ENCODE results near the gene MAP2K6. TPM values are rescaled to one million over a fixed set of nuclear protein-coding genes. Genes with fewer than 3 reads are reported as not detected.

The MAP2K6 gene
- polyA plus RNA-seq, 3 donors: 19.6 to 24.9 (median 21.7) TPM

DNA sequence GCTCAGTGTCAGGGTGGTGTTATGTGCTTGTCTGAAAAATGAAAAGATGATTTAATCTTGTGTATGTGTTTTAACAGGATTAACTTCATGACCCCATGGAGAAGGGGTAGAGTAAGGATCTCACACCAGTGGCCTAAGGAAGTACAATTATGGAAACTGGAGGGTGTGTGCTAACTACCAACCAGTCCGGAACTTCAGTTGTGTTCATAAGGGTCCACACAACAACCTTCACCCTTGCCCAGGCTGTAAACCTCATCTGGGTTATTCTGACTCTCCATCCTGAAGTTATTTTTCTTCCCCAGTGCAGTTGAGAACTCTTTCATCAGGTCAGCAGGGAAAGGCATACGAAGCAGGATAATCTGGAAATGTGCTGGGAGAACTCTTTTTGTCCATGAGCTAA is 158.9 kb downstream of the MAP2K6 start:
- no peak for DNase-seq

DNA sequence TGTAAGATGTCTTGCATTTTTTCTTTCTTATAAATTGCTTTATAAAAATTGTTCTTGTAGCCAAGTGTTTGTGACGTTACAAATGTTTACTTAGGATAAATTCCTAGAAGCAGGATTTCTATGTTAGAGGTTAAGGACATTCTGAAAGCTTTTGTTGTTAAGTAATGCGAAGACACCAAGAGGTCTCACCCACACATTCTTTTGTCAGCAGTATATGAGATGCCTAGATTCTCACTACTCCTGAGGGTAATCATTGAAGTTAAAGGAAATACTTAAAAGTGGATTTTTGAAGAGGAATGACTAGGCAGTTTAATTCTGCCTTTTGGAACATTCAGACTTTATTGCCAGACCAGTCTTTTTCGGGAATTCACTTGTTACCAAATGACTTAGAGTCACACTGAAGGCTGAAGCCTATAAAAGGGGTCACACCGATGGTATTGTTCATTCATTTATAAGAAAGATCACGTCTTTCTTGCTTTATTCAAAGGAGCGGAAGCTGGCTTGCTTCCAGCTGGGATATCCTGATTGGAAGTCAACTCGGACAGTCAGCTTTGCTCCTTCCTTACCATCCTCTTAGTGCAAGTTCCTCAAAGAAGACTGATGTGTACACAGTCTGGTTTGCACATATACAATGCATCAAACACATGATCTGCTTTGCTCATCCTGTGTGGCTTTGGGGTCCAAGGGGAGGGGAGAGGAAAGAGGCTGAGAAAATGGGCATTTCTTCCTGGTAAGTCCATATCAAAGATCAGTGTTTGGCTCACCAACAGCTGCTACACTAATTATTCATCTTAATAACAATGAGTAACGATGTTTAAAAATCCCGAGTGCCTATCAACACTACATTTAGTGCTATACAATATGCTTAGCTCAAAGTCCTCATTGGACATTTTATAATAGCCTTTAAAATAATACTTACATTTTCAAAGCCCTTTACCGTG is 160.0 kb downstream of the MAP2K6 start:
- DNase-seq: no peak

DNA sequence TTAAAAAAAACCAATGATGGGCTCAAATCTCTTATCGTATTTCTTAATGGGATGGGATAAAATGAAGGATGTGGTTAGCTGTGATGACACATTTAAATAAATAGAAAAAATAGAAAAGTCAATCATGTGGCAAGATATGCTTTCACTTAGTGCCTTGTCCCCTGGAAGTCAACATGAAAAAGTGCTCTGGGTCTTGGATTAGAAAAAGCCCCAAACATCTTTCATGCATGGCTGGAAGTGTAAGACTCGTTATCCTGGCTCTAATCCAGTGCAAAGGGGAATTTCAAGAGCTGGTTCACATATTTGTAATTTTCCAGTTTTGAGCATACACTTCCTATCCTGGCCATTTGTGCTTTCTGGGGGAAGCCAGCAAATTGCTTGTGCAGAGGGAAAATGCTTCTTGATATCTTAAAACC is 160.9 kb downstream of the MAP2K6 start:
- peak; percentile 47 for DNase-seq

DNA sequence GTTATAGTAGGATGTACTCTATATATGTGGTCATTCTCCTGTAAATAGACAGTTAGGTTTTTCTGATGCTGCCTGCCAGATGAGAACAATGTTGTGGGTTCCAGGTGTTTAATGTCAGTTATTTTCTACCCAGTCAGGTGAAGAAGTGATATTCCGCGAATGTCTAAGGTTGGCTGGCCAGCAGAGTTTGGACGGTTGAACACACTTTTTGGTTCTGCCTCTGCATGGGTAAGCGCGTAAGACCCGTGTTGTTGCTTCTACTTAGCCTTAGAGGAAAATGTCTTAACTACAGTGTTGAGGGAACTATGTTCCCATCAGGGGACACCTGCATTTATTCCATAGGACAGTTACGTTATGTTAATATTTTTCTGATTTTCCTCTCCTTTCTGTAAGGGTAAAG is 162.6 kb downstream of the MAP2K6 start:
- DNase-seq: no peak

DNA sequence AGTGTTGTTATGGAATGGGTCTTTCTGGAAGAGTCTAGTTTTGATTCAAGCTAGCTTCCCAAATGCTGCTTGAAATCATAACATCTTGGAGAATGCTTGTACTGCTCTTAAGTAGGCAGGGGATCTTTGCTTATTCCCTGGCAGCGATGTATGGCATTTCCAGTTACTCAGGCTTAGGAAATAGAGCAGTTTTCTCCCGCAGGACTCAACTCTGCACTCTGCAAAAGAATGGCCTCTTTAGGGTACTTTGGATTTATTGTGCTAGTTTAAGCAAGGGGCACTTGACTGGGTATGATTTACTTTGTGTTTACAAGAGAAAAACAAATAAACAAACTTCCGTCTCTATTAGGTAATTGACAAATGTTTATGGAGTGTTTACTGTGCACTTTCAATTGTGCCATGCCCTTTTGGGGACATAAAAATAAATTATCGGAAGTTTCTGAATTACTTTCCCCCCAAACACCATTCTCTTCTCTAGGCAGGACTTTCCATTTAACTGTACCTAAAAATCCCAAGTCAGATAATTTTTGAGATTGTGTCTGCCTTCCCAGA is 164.0 kb downstream of the MAP2K6 start:
- DNase-seq: no peak

DNA sequence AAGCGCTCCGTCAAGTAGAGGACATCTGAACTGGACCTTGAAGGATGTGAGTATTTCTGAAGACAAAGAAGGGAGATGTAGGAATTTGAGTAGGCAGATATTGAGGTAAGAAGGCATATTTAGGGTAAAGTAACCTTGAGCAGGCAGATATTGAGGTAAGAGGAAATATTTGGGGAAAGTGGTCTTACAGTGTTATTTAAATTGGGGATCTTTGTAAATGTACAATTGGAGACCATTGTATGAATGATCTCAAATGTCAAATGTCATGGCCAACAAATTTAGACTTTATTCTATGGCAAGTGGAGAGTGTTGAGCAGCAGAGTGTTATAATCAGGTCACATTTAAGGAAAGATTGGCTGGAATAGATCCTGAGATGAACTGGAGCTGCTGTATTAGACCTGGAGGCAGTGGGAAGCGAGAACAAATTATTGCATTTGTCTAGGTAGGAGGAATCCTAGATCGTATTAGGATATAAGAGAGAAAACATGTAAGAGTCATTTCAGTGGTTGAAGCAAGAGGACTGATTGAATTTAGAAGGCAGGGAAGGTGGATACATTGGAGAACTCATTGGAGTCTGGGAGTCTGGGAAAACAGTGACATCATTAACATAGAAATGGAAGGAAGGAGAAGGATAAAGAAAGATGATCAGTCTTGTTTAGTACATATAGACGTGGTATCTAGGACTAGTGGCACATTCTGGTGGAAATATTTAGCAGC is 165.6 kb downstream of the MAP2K6 start:
- no peak for DNase-seq

DNA sequence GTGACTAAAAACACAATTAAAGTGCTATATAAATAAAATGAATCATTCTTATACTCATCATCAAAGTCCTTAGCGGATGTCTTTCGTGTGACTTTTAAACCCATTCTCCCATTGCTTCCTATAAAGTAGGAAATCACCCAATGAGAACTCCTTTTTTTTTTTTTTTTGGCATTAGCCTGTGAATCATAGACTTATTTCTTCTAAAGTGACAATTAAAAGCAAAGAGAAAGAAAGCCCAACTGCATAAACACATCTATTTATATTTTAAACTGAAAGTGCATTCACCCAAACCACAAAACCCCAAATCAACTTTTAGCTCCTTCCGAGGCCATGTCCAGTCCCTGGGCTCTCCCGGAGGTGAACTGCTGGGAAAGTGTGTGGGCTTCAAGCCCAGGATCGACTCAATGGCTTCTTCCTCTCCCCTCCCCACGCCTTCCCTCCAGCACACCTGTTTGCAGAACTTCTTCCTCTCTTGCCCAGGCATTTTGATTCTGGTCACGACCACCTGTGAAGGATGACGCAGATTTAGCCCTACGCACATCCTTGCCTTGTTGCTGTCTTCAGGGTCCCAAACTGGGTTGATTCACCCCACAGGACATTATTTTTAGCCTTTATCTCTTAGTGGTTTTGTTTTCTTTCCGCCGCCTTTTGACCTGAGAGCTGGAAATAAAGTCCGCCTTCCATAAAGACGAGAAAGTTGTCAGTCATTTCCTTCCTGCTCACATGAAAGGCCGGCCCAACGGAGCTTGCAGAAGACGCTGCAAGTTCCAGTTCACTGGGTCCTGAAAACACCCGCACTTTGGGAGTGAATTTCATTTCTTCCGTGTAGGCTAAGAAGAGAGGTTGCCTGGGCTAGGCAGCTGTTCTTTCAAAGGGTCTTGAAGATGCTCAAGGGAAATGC is 166.8 kb downstream of the MAP2K6 start:
- no peak for DNase-seq

DNA sequence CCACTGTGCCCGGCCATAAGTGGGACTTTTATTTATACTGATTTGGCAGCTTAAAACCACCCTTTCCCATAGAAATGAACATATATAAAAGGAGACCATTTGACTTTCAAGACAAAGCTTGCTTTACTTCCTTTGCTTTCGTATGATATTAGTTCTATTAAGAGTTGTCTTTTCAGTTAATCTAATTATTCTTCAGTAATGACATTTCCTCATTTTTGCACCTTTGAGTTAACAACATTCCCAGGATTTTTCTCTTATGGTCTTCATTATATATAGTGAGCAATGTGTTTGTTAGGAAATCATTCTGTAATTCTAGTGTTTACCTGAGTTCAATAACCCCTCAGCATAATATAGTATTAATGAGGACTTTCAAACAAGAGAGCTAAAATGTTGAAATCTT is 173.8 kb downstream of the MAP2K6 start:
- DNase-seq: no peak

DNA sequence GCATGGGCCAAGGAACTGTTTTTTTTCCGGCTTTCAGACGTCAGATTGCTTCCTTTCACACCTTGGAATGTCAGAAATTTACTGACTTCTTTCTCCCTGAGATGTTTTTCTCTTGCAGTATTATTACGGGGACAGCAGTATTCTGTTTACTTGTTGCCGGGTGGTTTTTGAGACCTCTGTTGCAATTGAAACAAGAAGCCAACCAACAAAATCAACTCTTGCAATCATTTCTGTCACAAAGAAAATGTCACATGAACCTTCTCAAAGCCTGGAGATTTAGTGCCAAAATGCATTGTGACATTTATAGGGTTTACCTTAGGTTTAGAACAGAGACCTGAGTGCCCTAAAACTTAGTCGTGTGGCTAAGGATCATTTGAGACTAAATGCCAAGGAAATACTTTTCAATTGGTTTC is 174.3 kb downstream of the MAP2K6 start:
- no peak for DNase-seq

DNA sequence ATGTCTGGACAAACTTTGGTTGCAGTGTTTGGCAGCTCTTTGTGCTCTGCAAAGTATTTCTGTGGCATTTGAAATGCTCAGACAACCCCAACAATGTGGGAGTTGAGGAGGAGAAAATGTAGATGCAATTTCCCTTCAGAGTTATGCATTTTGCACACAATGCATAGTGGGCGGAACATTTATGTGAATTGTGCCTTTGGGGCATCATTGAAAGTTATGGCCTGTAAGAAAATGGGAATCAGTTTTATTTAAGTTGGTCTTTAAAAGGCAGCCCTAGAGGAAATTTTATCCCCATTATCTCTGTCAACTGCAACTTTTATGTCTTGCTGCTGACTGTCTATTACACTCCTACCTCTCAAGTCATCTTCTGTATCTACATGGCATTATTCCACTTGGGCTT is 176.2 kb downstream of the MAP2K6 start:
- no peak for DNase-seq

DNA sequence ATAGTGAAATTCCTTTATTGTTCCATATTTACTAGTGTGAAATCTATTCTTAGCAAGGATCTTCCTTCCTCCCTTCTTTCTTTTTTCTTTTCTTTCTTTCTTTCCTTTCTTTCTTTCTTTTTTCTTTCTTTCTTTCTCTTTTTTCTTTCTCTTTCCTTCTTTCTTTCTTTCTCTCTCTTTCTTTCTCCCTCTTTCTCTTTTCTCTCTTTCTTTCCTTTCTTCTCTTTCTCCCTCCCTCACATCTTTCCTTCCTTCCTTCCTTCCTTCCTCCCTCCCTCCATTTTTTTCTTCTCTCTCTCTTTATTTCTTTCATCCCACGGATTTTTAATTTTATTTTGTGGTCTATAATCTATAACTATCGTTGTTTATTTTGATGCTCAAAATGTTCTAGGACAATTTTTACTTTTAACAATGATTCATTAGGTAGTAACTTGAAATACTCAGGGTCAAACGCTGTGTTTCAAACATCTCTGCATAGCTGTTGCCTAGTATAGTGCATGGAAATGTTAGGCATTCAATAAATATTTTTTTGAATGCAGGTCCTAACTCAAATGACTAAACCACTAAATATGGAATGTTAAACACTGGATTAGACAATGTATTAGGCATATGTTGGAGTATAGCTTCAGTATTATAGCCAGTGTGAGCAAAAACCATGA is 178.3 kb downstream of the MAP2K6 start:
- no peak for DNase-seq

DNA sequence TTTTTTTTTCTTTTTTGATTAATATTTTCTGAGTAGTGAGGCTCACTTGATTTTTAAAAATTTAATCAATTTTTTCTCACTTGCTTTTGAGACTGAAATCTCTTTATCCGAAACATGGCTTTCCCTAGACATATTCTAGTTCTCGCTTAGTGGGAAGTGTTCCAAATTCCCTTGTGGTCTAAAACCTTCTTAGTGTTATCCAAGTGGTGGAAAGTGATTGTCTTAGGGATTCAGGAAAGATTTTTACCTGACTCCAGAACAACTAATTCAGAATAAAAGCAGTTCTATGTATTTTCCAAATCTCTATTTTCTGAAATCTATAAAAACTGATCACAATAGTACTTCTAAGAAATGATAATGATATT is 178.8 kb downstream of the MAP2K6 start:
- DNase-seq: no peak

DNA sequence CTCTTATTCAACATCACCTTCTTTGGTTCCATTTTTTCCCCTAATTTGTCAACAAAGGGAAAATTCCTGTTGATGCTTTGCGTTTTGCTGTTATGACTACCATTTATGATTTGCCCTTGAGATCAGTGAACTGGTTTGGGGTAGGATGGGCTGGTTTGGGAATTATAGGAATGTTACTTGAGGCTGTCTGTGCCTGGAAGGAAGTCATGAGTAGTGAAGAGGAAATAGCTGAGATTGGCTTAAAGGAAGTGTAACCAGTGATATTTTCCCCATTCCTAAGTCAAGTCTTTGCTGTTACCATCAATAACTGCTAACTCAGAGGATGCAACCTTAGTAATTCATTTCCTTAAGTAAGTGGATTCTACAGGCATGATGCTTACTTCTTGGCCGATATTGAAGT is 179.2 kb downstream of the MAP2K6 start:
- DNase-seq: no peak

DNA sequence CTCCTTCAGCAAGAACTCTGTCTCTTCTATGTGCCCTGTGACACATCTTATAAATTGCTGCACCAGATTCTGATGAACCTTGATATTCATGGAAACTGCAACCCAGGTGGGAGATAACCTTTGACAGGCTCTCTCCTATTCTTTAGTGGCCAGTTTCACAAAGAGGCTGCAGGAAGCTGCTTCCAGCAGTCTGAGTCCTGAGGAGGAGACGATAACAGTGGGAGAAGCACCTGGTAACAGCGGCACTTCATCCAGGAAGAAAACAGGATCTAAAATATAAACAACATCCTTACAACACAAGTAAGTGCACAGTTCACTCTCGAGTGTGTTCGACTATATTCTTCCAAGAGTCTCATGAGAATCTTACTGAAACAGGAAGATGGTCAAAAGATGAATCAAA is 180.1 kb downstream of the MAP2K6 start:
- no peak for DNase-seq

DNA sequence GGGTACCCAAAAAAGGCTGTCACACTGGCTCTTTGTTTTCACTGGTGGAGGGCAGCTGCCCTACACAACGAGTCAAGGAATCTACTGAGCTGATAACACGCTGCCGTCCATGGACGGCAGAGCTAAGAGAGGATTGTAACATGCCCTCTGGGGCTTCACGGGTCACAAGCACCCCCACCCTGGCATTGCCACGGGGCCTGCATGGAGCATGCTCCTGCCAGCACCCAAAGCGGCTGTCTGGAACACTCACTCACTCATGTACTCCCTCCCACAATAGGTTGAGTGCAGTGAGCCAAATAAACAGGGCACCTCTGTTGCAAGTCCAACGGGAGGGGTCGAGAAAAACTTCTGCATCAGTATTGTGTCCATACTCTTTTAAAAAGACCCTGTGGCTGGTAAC is 181.6 kb downstream of the MAP2K6 start:
- DNase-seq: no peak

DNA sequence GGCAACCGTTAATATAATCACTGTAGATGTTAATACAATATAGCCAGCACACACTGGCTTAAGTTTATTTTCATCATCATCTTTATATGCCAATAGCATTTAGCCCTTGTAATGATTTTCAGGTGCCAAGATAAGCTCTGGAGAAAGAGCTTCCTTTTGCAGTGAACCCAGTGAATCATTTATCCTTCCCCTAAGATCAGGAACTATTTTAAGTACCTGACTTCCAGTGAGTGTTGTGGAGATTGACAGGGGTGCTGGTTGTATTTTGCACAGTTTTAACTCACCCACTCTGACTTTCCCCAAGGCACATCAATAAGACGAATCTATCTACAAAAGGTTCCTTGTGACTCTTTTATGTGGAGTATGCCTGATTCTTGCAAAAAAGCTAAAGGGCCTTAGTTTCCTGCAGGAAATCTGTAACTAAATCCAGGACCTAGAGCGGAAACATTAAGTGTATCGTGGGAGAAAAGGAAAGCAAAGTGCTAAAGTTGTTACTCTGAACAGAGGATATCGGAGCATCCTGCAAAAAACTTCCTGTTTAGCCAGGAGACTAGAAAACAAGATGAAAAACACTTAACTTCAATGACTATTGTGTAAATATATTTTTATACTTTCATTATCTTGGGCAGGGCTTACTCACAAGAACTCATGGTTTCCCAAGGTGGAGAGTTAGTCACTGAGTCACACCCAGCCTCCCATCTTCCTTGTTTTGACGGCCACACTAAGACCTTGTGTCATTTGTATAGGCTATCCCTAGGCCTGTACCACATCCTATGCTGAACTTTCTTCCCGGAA is 183.6 kb downstream of the MAP2K6 start:
- DNase-seq: no peak

DNA sequence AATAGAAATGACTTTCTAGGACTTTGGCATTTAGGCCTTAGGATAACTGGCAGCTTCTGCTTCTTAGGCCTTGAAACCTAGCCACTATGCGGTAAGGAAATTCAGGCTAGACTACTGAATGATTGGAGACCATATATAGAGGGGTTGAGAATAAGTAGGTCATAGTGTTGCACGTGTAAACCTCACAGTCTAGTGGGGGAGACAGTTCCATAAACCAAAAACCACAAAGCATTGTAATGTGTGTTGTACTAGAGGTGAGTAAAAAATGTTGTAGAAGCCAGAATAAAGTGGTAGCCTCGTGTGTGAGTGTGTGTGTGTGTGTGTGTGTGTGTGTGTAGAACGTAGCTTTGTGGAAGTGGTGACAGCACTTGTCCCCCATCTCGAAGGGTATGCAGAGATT is 188.5 kb downstream of the MAP2K6 start:
- no peak for DNase-seq
